Loucy (cell line): ENCODE results near the gene MKLN1.

ENCODE experiments used
- EZH2phosphoT487 ChIP-seq: fragments of 200-600 bp; IDR thresholded peaks from 2 replicates; pipeline ENCODE4 v1.6.1; 2018; ENCODE audit warnings: antibody characterized with exemption, mild to moderate bottlenecking, moderate library complexity, borderline replicate concordance
- TF ChIP-seq, protein P1 (sequence below): fragments of 200-600 bp; sonication (generic); conservative IDR thresholded peaks from 2 replicates; pipeline ENCODE4 v1.5.1; 2014; ENCODE audit warnings: mild to moderate bottlenecking, antibody characterized with exemption, low read length

DNA sequence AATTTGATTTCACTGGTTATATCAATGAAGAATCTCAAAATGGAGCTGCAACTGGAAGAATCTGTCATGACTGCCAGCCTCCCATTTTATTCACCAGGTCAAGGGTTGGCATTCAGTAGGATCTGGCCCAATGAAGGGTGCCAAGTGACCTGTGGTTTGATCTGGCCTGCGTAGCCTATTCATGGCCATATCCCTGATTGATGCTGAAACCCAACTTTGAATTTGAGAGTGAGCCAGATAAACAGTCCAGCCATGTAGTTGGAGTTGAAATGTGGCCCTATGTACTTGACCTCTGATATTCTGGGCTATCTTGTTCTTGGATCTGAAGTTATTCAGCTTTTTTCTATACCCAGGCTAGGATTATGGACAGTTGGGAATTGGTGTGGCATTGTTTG lies 1.5 kb downstream of the MKLN1 start:
- TF ChIP-seq, protein P1, sequence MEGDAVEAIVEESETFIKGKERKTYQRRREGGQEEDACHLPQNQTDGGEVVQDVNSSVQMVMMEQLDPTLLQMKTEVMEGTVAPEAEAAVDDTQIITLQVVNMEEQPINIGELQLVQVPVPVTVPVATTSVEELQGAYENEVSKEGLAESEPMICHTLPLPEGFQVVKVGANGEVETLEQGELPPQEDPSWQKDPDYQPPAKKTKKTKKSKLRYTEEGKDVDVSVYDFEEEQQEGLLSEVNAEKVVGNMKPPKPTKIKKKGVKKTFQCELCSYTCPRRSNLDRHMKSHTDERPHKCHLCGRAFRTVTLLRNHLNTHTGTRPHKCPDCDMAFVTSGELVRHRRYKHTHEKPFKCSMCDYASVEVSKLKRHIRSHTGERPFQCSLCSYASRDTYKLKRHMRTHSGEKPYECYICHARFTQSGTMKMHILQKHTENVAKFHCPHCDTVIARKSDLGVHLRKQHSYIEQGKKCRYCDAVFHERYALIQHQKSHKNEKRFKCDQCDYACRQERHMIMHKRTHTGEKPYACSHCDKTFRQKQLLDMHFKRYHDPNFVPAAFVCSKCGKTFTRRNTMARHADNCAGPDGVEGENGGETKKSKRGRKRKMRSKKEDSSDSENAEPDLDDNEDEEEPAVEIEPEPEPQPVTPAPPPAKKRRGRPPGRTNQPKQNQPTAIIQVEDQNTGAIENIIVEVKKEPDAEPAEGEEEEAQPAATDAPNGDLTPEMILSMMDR = no peak
- no peak for TF ChIP-seq EZH2phosphoT487
